Naive thymus-derived CD4-positive, alpha-beta T cell (primary cell): ENCODE data around the gene APOA1. TPM values are rescaled to one million over a fixed set of nuclear protein-coding genes. Genes with fewer than 3 reads are reported as not detected.

ENCODE experiments used
- ATAC-seq: fragments of 150-1000 bp; cut with Tn5 transposase; 2 replicates; pipeline ENCODE4 v1.10.0; 2021; ENCODE audit warnings: mild to moderate bottlenecking, moderate library complexity
- CTCF ChIA-PET: fragments of 350-600 bp; sonication (Branson Sonifier 250); formaldehyde crosslinking; loops from one replicate; lab custom pipeline; 2021; ENCODE audit warnings: antibody characterized with exemption; lab: Charles Lee
- POLR2A ChIA-PET: fragments of 350-600 bp; sonication (Branson Sonifier 250); formaldehyde crosslinking; loops from one replicate; lab custom pipeline; 2021; ENCODE audit warnings: antibody characterized with exemption, inconsistent platforms; lab: Charles Lee
- DNase-seq, 9 donors: peaks; one replicate each; pipeline versions ENCODE4 v3.0.0 to v3.0.0-alpha.2; 2020 to 2022; ENCODE audit warnings: mixed read lengths in 1 of 9
- H3K27ac ChIP-seq: one replicate; pipeline ENCODE4 v1.7.0; 2013; ENCODE audit warnings: mild to moderate bottlenecking, low read depth, low read length, moderate library complexity
- H3K27me3 ChIP-seq, 2 donors: one replicate each; pipeline ENCODE4 v1.7.0; 2013; ENCODE audit warnings: low read length in 2 of 2, mild to moderate bottlenecking in 2 of 2, moderate library complexity in 2 of 2; ENCODE audit not compliant: control insufficient read depth in 2 of 2, insufficient read depth in 2 of 2
- H3K36me3 ChIP-seq, 3 experiments: 1 replicate in 2 of 3; 2 replicates in 1 of 3; pipeline ENCODE4 v1.7.0; 2013; ENCODE audit warnings: low read length in 3 of 3, mild to moderate bottlenecking in 3 of 3, moderate library complexity in 1 of 3; ENCODE audit not compliant: insufficient read depth in 3 of 3, control insufficient read depth in 2 of 3
- H3K4me1 ChIP-seq, 2 donors: one replicate each; pipeline ENCODE4 v1.7.0; 2013; ENCODE audit warnings: low read length in 2 of 2, mild to moderate bottlenecking in 2 of 2, moderate library complexity in 1 of 2; ENCODE audit not compliant: control insufficient read depth in 2 of 2, insufficient read depth in 2 of 2
- H3K4me3 ChIP-seq: 2 replicates; pipeline ENCODE4 v1.7.0; 2013; ENCODE audit warnings: mild to moderate bottlenecking, low read length
- H3K9me3 ChIP-seq, 3 experiments: 1 replicate in 2 of 3; 2 replicates in 1 of 3; pipeline ENCODE4 v1.7.0; 2013; ENCODE audit warnings: low read length in 3 of 3; ENCODE audit not compliant: control insufficient read depth in 2 of 3
- H3K27ac Mint-ChIP-seq, 9 donors: one replicate each; pipeline ENCODE4 v1.8.0; 2020 to 2022; ENCODE audit warnings: mixed read lengths in 9 of 9, mild to moderate bottlenecking in 8 of 9, moderate library complexity in 5 of 9, inconsistent platforms in 2 of 9
- H3K27me3 Mint-ChIP-seq, 5 donors: one replicate each; pipeline ENCODE4 v1.8.0; 2021 to 2022; ENCODE audit warnings: mixed read lengths in 5 of 5, mild to moderate bottlenecking in 1 of 5
- H3K36me3 Mint-ChIP-seq, 5 donors: one replicate each; pipeline ENCODE4 v1.8.0; 2020 to 2022; ENCODE audit warnings: mixed read lengths in 5 of 5, mild to moderate bottlenecking in 3 of 5, inconsistent platforms in 1 of 5
- H3K4me1 Mint-ChIP-seq, 7 donors: one replicate each; pipeline ENCODE4 v1.8.0; 2020 to 2022; ENCODE audit warnings: mixed read lengths in 7 of 7, mild to moderate bottlenecking in 3 of 7, inconsistent platforms in 1 of 7
- H3K4me3 Mint-ChIP-seq, 10 donors: one replicate each; pipeline ENCODE4 v1.8.0; 2020 to 2022; ENCODE audit warnings: mild to moderate bottlenecking in 10 of 10, mixed read lengths in 10 of 10, moderate library complexity in 6 of 10, inconsistent platforms in 2 of 10
- H3K9me3 Mint-ChIP-seq, 11 donors: one replicate each; pipeline ENCODE4 v1.8.0; 2020 to 2022; ENCODE audit warnings: mixed read lengths in 11 of 11, mild to moderate bottlenecking in 4 of 11, inconsistent platforms in 1 of 11, moderate library complexity in 1 of 11
- intact Hi-C, 2 donors: fragments of 100-400 bp; cut with micrococcal nuclease; formaldehyde crosslinking; loops; one replicate each; pipeline ENCODE4 v1.15.1; 2023
- polyA plus RNA-seq, 2 donors: library from polyadenylated mRNA; unstranded; fragments of 300-500 nt; fragmentation: Illumina TruSeq; gene quantifications; one replicate each; pipeline ENCODE4 v1.2.3, GENCODE V29; 2021
- total RNA-seq, 6 experiments: library from RNA in 5 of 6; stranded (reverse) in 5 of 6; gene quantifications; 1 replicate in 5 of 6; 2 replicates in 1 of 6; pipeline ENCODE4 v1.2.3 and lab custom pipeline; 2021 to 2026

The APOA1 gene
- total and polyA plus RNA-seq, 7 experiments from 2014 or later: 0.24 to 0.70 (median 0.51) TPM; not detected in 2

DNA sequence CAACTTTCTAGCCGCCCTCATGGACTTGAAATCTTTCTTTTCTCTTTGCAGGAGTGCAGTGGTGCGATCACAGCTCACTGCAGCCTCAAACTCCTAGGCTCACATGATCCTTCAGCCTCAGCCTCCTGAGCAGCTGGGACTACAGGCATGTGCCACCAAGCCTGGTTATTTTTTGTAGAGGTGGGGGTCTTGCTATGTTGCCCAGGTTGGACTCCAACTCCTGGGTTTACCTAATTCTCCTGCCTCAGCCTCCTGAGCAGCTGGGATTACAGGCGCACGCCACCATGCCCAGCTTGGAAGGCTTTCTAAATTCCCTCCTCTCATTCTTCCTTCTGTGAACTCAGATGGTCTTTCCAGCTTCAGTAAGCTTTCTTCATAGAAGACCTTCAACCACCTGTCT lies 4.7 kb upstream of the APOA1 start:
- H3K27ac Mint-ChIP-seq: peak overlapping the region in 2 of 9 donors; percentile 54 to 56
- H3K4me3 Mint-ChIP-seq: no peak overlapping the region
- DNase-seq (no peak), ATAC-seq (no peak)
- Histone ChIP-seq H3K4me3 (no peak overlapping the region), H3K27me3 (no peaks in the 10 kb centered on the region), H3K9me3 (no peaks in the 10 kb centered on the region), H3K4me1 (no peaks in the 10 kb centered on the region), H3K36me3 (peaks cover 0 to 33% (median 16%) of the 10 kb centered on the region in 3 experiments), H3K27ac (no peak overlapping the region)
- ChIA-PET POLR2A (interaction anchor here (1.5 kb wide), 1 partner anchor 9 kb away, joined by 3 read pairs; no protein-coding TSS in a partner anchor), CTCF (interaction anchor here (0.7 kb wide), 1 partner anchor 44 kb away, joined by 5 read pairs; no protein-coding TSS in a partner anchor)
- intact Hi-C loops: no loop called here
- H3K36me3 Mint-ChIP-seq: peaks cover 12 to 33% (median 17%) of the 10 kb centered on the region in 5 donors
- no peaks in the 10 kb centered on the region for H3K27me3 Mint-ChIP-seq
- peaks cover 0 to 11% (median 0%) of the 10 kb centered on the region in 7 donors for H3K4me1 Mint-ChIP-seq
- H3K9me3 Mint-ChIP-seq: no peaks in the 10 kb centered on the region

DNA sequence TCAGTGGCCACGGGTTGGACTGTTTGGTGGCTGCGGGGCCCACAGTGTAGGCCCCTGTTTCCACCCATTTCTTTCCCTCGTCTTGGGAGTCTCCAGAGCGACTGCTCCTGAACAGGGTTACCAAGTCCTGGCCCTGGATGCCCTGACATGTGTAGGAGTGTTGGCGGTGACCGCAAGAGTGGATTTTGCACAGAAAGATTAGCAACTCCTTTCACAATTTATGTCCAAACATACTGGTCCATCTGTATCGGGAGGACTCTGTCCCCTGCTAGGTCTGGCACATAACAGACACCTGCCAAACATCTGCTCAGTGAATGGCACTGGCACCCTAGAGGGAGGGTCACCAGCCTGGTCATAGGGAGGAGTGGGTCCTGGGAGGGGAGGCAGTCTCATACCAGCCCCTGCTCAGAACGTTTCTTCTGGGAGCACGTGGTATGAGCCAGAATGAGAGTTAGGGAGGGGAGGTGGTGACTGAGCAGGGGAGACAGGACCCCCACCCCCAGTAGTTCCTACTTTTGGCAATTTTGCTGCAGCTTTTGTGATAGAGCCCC lies 3.4 kb upstream of the APOA1 start:
- H3K36me3 ChIP-seq: peaks cover 0 to 20% (median 6%) of the 10 kb centered on the region in 3 experiments
- Mint-ChIP-seq H3K4me3 (no peak overlapping the region), H3K4me1 (peaks cover 0 to 14% (median 4%) of the 10 kb centered on the region in 7 donors), H3K27me3 (no peaks in the 10 kb centered on the region), H3K36me3 (peaks cover under 1 to 20% (median 7%) of the 10 kb centered on the region in 5 donors), H3K9me3 (no peaks in the 10 kb centered on the region), H3K27ac (no peak overlapping the region)
- peaks cover 4 to 5% of the 10 kb centered on the region in 2 donors for H3K4me1 ChIP-seq
- ChIA-PET CTCF (interaction anchor here (0.7 kb wide), 1 partner anchor 38 kb away, joined by 3 read pairs; no protein-coding TSS in a partner anchor), POLR2A (interaction anchor here (1.3 kb wide), 1 partner anchor 9 kb away, joined by 4 read pairs; no protein-coding TSS in a partner anchor)
- no peaks in the 10 kb centered on the region for H3K9me3 ChIP-seq
- intact Hi-C loops: loop anchor here in 1 of 2 donors (1.0 kb wide), 1 partner anchor 265 kb away; no protein-coding TSS in a partner anchor
- H3K27ac ChIP-seq: no peak overlapping the region
- DNase-seq (no peak), ATAC-seq (no peak)
- no peak overlapping the region for H3K4me3 ChIP-seq
- no peaks in the 10 kb centered on the region for H3K27me3 ChIP-seq

- Histone ChIP-seq H3K27me3 (no peaks in the 10 kb centered on the region), H3K36me3 (peaks cover 0 to 15% (median under 1%) of the 10 kb centered on the region in 3 experiments), H3K4me3 (no peak overlapping the region), H3K9me3 (no peaks in the 10 kb centered on the region), H3K4me1 (peaks cover 4 to 7% of the 10 kb centered on the region in 2 donors), H3K27ac (no peak overlapping the region)
- ChIA-PET CTCF (no interaction called here), POLR2A (interaction anchor here (0.8 to 1.3 kb wide), 2 partner anchors 9 to 11 kb away, joined by 3 to 4 read pairs; no protein-coding TSS in a partner anchor)
- no peaks in the 10 kb centered on the region for H3K9me3 Mint-ChIP-seq
- H3K36me3 Mint-ChIP-seq: peaks cover 0 to 14% (median 5%) of the 10 kb centered on the region in 5 donors
- no peak overlapping the region for H3K4me3 Mint-ChIP-seq
- DNase-seq (no peak), ATAC-seq (no peak)
- no peaks in the 10 kb centered on the region for H3K27me3 Mint-ChIP-seq
- intact Hi-C loops: loop anchor here in 1 of 2 donors (1.0 kb wide), 1 partner anchor 266 kb away; no protein-coding TSS in a partner anchor
- H3K27ac Mint-ChIP-seq: peak overlapping the region in 2 of 9 donors; percentile 0 to 12
- peaks cover 0 to 15% (median 8%) of the 10 kb centered on the region in 7 donors for H3K4me1 Mint-ChIP-seq
These were observed 2.9 kb upstream of the APOA1 start for GRCh38 chr11:116840224-116840745.

- H3K27me3 ChIP-seq: no peaks in the 10 kb centered on the region
- Mint-ChIP-seq H3K27me3 (peaks cover 0 to 4% (median 0%) of the 10 kb centered on the region in 5 donors), H3K9me3 (no peaks in the 10 kb centered on the region), H3K4me3 (peak overlapping the region in 1 of 10 donors; percentile 35), H3K4me1 (peaks cover 4 to 17% (median 14%) of the 10 kb centered on the region in 7 donors), H3K36me3 (peaks cover 0 to 5% (median 1%) of the 10 kb centered on the region in 5 donors), H3K27ac (peak overlapping the region in 2 of 9 donors; percentile 36 to 51)
- peaks cover 0 to 2% (median 0%) of the 10 kb centered on the region in 3 experiments for H3K36me3 ChIP-seq
- no peak overlapping the region for H3K4me3 ChIP-seq
- ATAC-seq (no peak), DNase-seq (no peak)
- CTCF ChIA-PET: no interaction called here
- no peaks in the 10 kb centered on the region for H3K9me3 ChIP-seq
- no peak overlapping the region for H3K27ac ChIP-seq
- peaks cover 4 to 9% of the 10 kb centered on the region in 2 donors for H3K4me1 ChIP-seq
- POLR2A ChIA-PET: no interaction called here
- intact Hi-C loops: loop anchor here (5.0 kb wide), 3 partner anchors 106 to 389 kb away; partner anchors contain the start of gene SIK3 (in 1 of the 2)
These were observed 1.1 kb upstream of the APOA1 start for GRCh38 chr11:116838321-116839084.

DNA sequence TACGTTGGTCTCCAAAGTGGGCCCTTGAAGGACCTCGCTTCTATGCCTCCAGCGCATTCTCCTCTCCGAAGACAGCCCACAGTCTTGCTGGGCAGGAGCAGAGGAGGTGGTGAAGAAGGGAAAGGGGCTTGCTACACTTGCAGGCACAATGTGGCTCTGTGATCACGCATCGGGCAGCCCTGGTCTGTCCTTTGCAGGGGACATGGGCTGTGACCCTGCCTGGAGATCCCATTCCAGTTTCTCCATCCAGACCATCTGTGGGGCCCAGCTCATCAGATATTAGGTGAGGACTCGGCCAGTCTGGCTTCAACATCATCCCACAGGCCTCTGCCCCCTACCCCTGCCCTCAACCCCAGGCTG lies 810 bp downstream of the APOA1 start:
- intact Hi-C loops: loop anchor here (1.0 to 5.0 kb wide), 10 partner anchors 17 to 391 kb away; partner anchors contain the start of genes APOA5 (in 2 of the 2), BUD13 (in 1 of the 2) and SIK3 (in 1 of the 2)
- peaks cover 4 to 17% (median 14%) of the 10 kb centered on the region in 7 donors for H3K4me1 Mint-ChIP-seq
- no peak overlapping the region for H3K4me3 Mint-ChIP-seq
- no peak for ATAC-seq
- no peak overlapping the region for H3K4me3 ChIP-seq
- H3K9me3 Mint-ChIP-seq: no peaks in the 10 kb centered on the region
- H3K36me3 ChIP-seq: no peaks in the 10 kb centered on the region
- H3K36me3 Mint-ChIP-seq: no peaks in the 10 kb centered on the region
- CTCF ChIA-PET: interaction anchor here (0.5 to 3.3 kb wide), 21 partner anchors 12 to 394 kb away, joined by 3 to 66 read pairs (median 5); partner anchors contain the start of genes APOA5, BUD13 and ZPR1
- POLR2A ChIA-PET: interaction anchor here (0.8 to 3.6 kb wide), 8 partner anchors 10 to 395 kb away, joined by 3 to 49 read pairs (median 5); partner anchors contain the start of genes APOA5, PCSK7, RNF214 and ZPR1
- no peak overlapping the region for H3K27ac Mint-ChIP-seq
- peaks cover 0 to 4% (median 0%) of the 10 kb centered on the region in 5 donors for H3K27me3 Mint-ChIP-seq
- H3K27me3 ChIP-seq: no peaks in the 10 kb centered on the region
- H3K9me3 ChIP-seq: no peaks in the 10 kb centered on the region
- peaks cover 4 to 9% of the 10 kb centered on the region in 2 donors for H3K4me1 ChIP-seq
- DNase-seq: no peak
- no peak overlapping the region for H3K27ac ChIP-seq
